ENCODE results near the gene LGALS7B.

GRCh38 chr19:38744298-38744681 lies 44.7 kb upstream of the LGALS7B start, which contains the start of gene CAPN12:
- no peak for TF ChIP-seq POLR2AphosphoS5 (IDR thresholded peaks at IDR 0.05; ENCODE audit: low read depth, low read length)
- no peak for TF ChIP-seq TAF1 (IDR thresholded peaks at IDR 0.05; ENCODE audit: low read depth, low read length)
